GM21717 (cell line): ENCODE results near the gene SREK1.
A peak's percentile ranks its signal among the peaks of the same experiment; 100 is the strongest.
"Not testable (repeated sequence)": the region's sequence is repeated elsewhere in the genome, so short reads cannot be mapped to it uniquely, and the experiment has no call there.

Experiments used
- ATAC-seq: cut with Tn5 transposase; IDR thresholded peaks from one replicate; pipeline ENCODE4 v1.9.1; 2021; ENCODE audit warnings: mild to moderate bottlenecking, moderate library complexity; ENCODE audit not compliant: unreplicated experiment

The SREK1 gene, protein sequence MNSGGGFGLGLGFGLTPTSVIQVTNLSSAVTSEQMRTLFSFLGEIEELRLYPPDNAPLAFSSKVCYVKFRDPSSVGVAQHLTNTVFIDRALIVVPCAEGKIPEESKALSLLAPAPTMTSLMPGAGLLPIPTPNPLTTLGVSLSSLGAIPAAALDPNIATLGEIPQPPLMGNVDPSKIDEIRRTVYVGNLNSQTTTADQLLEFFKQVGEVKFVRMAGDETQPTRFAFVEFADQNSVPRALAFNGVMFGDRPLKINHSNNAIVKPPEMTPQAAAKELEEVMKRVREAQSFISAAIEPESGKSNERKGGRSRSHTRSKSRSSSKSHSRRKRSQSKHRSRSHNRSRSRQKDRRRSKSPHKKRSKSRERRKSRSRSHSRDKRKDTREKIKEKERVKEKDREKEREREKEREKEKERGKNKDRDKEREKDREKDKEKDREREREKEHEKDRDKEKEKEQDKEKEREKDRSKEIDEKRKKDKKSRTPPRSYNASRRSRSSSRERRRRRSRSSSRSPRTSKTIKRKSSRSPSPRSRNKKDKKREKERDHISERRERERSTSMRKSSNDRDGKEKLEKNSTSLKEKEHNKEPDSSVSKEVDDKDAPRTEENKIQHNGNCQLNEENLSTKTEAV

DNA sequence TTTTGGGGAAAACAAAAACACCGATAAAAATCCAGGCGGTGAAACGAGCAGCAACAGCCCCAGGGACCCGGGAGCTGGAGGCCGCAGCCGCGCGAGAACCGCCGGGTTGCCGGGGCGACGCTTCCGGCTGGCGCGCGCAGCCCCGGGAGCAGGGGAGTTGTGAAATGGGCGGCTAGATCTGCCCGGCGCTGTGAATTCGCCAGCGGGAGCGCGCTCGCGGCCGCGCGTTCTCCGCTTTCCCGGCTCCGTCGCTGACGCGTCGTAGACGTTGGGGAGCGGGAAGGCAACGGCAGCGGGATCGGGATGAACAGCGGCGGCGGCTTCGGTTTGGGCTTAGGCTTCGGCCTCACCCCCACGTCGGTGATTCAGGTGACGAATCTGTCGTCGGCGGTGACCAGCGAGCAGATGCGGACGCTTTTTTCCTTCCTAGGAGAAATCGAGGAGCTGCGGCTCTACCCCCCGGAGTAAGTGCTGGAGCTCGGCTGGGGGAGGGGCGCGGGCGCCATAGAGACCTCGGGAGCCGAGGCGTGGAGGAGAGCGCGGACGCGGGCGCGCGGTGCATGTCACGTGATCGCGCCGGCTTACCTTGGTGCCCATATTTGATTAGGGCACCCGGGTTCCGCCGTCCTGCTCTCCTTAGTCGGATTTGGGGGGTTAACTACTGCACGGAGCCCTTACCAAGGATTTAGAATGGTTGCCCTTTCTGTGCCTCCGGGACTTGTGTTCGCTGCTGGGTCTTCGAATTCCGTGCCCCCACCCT is at the start of gene SREK1:
Gene SREK1 (plus strand): TSS at position 227 of the 760 bp plus-strand sequence. CDS start 77 bp downstream, at position 304.
- peak; percentile 87 for ATAC-seq

DNA sequence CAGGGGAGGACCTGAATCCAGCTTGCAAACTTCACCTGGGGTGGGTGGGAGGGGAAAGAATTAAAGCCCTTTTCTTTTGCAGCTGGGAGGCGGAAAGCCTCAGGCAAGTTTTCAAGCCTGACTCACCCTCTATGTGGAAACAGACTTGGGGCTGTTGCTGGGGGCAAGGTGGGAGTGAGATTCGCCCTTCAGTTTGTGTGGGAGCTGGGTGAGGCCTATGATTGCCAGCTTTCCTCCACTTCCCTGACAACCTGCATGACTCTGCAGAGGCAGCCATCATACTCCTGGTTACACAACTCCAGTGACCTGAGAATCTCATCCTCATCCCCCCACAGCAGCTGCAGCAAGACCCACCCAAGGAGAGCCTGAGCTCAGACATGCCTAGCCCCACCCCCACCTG is 43.2 kb upstream of the SREK1 start:
- no peak for ATAC-seq

DNA sequence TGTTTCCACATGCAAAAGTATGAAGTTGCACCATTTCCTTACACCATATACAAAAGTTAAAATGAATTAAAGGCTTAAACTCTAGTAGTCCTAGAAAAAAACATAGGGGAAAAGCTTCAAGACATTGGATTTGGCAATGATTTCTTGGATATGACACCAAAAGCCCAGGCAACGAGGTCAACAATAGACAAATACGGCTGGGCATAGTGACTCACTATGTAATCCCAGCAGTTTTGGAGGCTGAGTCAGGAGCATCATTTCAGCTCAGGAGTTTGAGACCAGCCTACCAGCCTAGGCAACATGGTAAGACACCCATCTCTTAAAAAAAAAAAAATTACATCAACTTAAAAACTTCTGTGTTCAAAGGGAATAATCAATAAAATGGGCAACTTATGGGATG is 30.9 kb upstream of the SREK1 start:
- ATAC-seq = no peak

DNA sequence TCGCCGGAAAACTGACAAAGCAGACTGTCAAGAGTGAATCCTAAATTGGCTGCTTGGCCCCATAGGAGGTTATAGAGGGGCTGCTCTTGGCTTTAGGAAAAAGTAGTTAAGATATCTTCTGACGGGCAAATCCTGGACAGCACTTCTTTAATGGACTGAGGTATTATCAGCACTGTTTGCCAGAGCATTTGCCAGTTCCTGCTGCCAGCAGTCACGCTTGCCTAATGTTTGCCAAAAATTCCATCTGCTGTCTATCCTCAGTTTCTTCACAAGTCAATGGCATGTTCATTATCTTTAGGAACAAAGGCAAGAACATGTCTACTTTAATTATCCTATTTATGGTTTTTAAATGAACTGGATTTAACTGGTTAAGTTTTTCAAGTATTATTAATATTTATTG is 25.8 kb upstream of the SREK1 start:
- no peak for ATAC-seq

DNA sequence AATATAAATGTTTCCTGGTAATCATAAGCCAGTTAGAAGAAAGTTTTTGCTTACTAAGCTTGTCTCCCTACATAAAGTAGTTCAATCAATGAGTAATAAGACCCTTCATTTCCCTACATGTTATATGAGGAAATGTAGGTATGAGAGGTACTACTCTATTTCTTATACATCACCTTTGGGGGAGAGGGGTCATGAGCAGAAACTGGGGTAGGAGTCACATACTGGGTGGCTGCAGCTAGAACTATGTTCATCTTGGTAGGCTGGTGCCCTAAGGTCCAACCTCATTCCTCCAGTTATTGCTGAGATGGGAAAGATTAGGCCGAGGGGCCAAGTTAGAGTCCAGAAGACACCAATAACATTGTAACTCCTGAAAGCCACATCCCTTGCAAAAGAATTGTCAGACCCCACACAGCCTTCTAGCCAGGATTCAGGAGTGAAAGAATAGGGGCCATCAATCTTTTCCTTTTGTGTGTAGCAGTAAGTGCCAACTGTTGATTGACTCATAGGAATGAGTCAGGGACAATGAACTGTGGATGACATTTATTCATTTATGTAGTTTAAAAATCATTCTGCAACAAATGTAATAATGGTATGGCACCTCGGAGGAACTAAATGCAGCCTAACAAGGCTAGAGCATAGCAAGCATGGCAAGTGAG is 21.6 kb upstream of the SREK1 start:
- no peak for ATAC-seq

DNA sequence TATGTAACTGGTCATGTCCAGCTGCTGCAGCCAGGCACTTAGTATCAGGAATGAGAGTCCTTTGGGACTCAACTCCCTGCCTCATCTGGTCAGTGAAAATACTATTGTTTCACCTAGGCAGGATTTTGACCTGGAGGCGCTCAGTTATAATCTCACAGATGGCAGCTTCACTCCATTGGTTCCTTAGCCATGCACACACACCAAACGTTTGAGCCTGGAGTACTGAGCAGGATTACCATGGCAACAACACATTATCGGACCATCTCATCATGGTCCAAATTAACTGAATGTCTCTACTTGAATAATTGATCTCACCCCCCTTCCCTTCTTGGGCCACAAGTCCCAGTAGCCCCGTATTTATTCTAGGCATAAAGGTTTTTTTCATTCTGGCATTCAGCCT is 15.0 kb upstream of the SREK1 start:
- ATAC-seq = no peak

DNA sequence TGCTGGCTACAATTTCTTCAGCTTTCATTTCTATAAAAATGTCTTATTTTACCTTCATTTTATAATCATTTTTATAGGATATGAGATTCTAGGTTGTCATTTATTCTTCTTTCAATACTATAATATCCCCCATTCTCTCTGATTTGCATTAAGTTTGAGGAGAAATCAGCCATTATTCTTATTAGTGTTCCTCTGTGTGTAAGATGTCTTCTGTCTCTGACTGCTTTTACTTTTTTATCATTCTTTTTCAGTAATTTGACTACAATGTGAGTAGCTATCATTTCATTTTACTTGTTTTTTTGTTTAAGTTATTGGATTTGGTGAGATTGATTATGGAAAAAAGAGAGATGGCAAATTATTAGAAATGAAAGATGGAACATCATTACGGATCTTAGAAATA is 13.6 kb upstream of the SREK1 start:
- no peak for ATAC-seq

DNA sequence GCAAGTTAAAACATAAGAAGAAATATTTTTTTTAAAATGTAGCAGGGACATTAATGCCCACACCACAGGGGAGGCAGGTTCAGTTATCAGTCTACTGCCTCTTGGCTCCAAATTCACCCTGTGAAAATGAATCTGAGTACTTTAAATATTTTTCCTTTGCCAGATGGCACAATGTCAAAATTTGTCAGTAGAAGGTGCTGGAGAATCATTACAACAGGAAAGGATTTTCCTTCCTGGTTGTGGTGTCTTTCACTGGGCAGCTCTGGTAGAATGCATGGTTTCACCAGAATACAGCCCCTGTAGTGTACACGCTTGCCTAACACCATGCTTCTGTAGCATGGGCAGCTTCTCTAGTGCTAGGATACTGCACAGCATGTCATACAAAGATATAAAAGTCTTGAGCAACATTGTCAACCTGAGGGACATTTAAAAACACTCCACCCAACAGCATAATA is 9.7 kb upstream of the SREK1 start:
- no peak for ATAC-seq

DNA sequence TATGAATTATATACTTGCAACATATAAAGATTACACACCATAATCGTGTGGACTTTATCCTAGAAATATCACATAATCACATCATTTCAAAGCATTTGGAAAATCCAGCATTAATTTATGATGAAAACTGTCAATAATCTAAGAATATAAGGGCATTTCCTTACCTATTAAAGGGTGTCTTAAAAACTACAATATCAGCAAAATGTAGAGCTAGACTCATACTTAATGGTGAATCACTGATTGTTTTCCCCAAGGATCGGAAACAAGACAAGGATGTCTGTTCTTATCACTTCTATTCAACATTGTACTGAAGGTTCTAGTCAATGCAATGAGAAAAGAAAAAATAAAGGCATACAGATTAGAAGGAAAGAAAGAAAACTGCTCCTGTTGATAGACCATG is 8.0 kb upstream of the SREK1 start:
- no peak for ATAC-seq

DNA sequence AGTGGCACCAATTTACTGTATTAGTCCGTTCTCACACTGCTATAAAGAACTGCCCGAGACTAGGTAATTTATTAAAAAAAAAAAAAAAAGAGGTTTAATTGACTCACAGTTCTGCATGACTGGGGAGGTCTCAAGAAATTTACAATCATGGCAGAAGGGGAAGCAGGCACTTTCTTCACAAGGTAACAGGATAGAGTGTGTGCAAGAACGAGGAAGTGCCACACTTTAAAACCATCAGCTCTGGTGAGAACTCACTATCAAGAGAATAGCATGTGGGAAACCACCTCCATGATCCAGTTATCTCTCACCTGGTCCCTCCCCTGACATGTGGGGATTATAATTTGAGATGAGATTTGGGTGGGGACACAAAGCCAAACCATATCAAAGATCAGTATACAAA is 7.2 kb upstream of the SREK1 start:
- ATAC-seq = not testable (repeated sequence)

DNA sequence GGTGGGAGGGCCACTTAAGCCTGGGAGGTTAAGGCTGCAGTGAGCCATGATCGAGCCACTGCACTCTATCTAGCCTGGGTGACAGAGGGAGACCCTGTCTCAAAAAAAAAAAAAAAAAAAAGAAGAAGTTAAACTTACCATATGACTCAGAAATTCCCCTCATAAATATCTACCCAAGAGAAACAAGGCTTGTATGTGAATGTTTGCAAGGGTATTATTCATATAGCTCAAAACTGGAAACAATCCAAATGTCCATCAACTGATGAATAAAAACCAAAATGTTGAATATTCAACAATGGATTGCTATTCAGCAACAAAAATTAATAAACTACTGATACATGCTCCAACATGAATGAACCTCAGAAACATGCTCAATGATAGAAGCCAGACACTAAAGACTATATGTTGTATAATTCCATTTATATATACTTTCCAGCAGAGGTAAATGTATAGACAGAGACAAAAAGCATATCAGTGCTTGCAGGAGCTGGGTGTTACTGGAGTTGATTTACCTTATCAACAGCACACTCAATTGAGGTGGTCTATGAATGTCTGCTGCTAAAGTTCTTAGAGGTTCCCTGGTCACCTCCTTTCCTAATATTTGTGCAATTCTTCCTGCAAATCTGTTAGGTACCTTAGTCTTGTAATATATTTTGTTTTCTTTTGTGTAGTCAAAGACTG is 5.3 kb upstream of the SREK1 start:
- no peak for ATAC-seq

DNA sequence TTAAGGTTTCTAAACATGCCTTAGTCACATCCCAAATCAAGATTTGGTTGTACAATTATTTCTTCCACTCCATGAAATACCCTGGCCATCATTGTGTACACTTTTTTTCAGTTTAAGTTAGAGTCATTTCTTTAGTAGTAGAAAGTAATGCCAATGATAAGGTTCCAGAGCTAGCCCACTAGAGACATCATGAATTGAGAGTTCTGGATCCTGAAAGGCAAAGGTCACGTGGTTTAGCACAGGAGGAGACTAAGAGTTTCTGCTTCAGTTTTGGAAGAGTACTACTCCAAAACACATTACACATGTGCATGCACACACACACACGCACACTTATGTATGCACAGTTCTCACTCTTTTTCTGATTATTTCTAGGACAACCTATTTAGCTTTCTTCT is 4.8 kb upstream of the SREK1 start:
- ATAC-seq = no peak

DNA sequence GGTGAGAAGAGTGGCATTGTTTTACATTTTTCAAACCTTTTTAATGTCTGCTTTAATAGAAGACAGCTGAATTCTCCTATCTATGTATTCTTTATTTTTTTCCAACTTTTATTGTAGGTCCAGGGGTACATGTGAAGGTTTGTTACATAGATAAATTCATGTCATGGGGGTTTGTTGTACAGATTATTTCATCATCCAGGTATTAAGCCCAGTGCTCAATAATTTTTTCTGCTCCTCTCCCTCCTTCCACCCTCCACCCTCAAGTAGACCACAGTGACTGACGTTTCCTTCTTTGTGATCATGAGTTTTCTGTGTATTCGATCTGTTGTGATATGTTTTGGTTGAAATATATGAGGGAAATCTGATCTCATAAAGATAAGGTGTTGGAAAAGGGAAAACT is 1.7 kb upstream of the SREK1 start:
- ATAC-seq = no peak

DNA sequence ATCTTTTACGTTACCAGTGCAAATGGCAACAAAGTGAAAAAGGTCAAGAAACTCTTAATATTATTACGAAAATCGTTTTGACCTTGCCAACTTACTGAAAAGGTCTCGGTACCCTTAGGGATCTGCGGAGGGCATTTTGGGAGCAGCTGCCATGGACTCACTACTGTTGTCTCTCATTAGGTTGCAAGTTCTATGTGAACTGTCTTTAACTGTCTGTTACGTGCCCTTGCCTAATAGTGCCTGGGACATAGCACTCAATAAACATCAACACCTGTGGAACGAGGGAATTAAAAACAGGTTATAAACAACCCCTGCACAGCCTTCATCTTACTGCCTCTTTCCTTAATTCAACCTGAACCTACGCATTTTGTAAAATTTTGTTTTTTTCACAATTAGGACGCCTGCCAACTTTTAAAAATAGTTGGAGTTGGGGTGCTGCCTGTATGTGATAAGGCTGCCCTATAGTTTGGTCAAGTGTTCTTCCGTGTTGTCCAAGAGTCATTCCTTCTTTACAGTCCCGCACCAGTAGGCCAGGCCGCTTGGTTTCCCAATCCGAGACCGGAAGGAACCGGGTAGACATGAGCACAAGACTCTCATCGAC is 527 bp upstream of the SREK1 start:
- peak; percentile 23 for ATAC-seq

DNA sequence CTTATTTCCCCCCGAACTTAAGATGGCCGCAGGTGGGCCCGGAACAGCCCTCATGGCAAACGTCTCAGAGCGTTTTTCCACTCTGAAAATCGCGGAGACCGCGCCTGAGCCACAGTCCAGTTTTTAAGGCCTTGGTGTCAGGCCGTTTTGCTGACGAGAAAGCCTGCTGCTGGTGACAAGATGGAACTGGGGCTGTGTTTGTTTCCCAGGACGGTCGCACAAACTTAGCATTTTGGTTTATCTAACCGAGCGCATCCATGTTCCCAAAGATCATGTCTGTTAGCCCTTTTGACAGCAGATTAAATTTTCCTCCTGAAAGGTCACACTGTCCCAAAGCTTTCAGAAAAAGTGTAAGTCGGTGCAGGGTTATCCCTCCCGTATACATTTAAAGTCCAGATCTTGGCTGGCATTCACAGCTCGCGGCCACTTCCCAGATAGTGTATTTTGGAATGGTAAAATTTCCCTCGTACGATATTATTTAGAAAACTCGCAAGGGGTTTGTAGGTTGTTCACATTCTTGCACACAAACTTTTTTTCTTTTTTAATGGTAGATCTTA is 812 bp downstream of the SREK1 start:
- peak; percentile 52 for ATAC-seq

DNA sequence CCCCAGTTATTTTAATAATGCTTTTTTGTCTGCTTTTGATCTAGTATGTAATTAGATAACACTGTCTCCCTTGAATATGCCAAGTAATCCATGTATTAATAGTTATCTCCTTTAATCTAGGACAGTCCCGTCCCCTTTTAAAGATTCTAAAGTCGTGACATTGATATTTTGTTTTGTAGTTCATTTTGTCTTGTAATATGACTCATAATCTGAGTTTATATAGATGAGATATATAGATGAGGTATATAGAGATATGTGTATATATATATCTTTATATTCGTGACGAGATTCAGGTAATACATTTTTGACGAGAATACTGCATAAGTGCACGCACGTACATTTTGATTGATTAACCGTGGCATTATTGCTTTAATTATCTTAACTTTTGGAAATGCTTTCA is 1.6 kb downstream of the SREK1 start:
- ATAC-seq = no peak

DNA sequence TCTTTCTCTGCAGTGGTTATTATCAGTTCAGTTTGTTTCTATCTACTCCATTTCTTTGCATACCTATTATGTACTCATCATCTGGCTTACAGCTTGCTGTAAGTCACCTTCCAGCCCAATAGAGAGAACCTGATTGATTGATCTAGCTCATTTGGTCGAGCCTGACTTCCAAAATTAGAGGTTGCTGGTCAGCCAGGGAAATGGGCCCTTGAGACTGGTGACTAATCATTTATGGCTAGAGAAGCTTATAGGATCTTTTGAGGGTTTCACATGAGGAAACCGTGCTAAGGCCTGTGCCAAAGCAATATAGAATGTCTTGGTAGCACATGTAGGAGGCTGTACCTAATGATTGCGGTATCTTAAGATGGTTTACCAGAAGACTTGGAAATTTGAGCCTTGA is 5.8 kb downstream of the SREK1 start:
- no peak for ATAC-seq

DNA sequence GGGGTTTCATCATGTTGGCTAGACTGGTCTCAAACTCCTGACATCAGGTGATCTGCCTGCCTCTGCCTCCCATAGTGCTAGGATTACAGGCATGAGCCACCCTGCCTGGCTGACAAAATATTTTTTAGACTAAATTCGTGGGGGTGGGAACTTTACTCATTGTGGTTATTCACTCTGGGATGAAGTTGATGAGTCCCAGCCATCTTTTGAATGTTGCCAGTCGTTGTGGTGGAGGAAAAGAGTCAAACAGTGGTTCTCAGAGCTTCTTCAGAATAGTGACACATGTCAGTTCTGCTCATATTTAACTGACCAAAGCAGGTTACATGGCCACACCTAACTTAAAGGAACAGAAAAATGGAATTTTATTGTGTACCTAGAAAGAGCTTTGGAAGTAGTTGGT is 6.9 kb downstream of the SREK1 start:
- no peak for ATAC-seq

DNA sequence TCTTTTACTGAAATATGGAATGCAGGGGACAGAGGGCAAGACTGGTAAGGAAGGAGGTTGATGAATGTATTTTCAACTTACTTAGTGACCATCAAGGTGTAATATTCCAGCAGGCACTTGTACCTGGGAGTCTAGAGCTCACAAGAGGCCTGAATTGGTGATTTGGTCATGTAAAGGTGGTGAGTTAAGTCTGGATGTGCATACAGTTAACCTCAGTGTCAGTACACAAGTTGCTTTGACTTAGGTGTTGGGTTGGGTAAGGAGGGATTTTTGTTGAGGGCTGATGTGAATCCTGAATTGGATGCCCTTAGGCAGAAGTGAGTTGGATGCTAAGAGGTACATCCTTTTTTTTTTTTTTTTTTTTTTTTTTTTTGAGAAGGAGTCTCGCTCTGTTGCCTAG is 7.4 kb downstream of the SREK1 start:
- ATAC-seq = no peak

DNA sequence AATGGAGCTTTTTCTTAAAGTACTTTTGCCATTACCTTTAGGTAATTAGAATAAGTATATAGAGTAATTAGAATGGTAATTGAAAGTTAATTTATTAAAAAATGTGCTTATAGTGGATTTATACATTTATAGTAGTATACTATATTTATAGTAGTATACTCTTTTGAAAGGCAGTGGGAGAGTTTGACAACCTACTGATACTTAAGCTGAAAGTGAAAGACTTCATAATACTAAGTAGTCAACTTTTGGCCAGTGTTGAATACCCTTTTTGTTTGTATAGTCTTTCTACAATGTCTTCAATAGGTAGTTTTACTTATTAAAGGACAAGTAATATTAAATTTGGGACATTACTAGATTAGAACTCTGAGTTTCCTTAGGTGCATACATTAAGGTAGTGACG is 12.9 kb downstream of the SREK1 start:
- no peak for ATAC-seq
